ENCODE results near the gene CLASP1. TPM values are rescaled to one million over a fixed set of nuclear protein-coding genes. Genes with fewer than 3 reads are reported as not detected.

The CLASP1 gene
- total and polyA plus RNA-seq, 12 donors = 10.1 to 90.6 (median 71.7) TPM

GRCh38 chr2:121409388-121409787 lies 239.9 kb downstream of the CLASP1 start:
- ATAC-seq = peak in 2 of 8 donors; percentile 34 to 37
- intact Hi-C loops (cut with DNase I) = loop anchor here in 6 of 10 donors (5.0 to 10.0 kb wide), 7 partner anchors 45 to 315 kb away; no protein-coding TSS in a partner anchor
- H3K27ac ChIP-seq = no peak overlapping the region
- H3K9me3 ChIP-seq = no peaks in the 10 kb centered on the region
- no peak overlapping the region for H3K4me3 ChIP-seq
- H3K36me3 ChIP-seq = peaks cover 0 to 100% (median 29%) of the 10 kb centered on the region in 9 donors
- WGBS, 2 donors = 75 to 88% methylated on average over 2 of the region's 2 CpGs
- no peak for DNase-seq
- H3K4me1 ChIP-seq = no peaks in the 10 kb centered on the region
- H3K27me3 ChIP-seq = no peaks in the 10 kb centered on the region
- TF ChIP-seq CTCF (IDR thresholded peaks at IDR 0.05) = no peak

- H3K9me3 ChIP-seq = no peaks in the 10 kb centered on the region
- no peaks in the 10 kb centered on the region for H3K27me3 ChIP-seq
- H3K27ac ChIP-seq = no peak overlapping the region
- DNase-seq (no peak), ATAC-seq (no peak)
- intact Hi-C loops (cut with DNase I) = loop anchor here in 6 of 10 donors (5.0 to 10.0 kb wide), 7 partner anchors 46 to 316 kb away; no protein-coding TSS in a partner anchor
- no peak overlapping the region for H3K4me3 ChIP-seq
- TF ChIP-seq CTCF (IDR thresholded peaks at IDR 0.05) = no peak
- 92 to 93% methylated on average over 3 of the region's 3 CpGs for WGBS, 2 donors
- peaks cover 0 to 100% (median 29%) of the 10 kb centered on the region in 9 donors for H3K36me3 ChIP-seq
- no peaks in the 10 kb centered on the region for H3K4me1 ChIP-seq
Measured at GRCh38 chr2:121408641-121409040, 240.6 kb downstream of the CLASP1 start.

GRCh38 chr2:121405233-121405632 lies 244.0 kb downstream of the CLASP1 start:
- Histone ChIP-seq H3K27me3 (no peaks in the 10 kb centered on the region), H3K4me3 (no peak overlapping the region), H3K4me1 (no peaks in the 10 kb centered on the region), H3K9me3 (no peaks in the 10 kb centered on the region), H3K27ac (no peak overlapping the region), H3K36me3 (peaks cover 0 to 100% (median 41%) of the 10 kb centered on the region in 9 donors)
- DNase-seq = no peak
- intact Hi-C loops (cut with DNase I) = loop anchor here in 6 of 10 donors (5.0 to 10.0 kb wide), 7 partner anchors 50 to 320 kb away; no protein-coding TSS in a partner anchor
- WGBS, 2 donors = 88 to 90% methylated on average over 6 of the region's 6 CpGs
- no peak for TF ChIP-seq CTCF (IDR thresholded peaks at IDR 0.05)
- ATAC-seq = no peak

GRCh38 chr2:121400201-121400600 lies 249.1 kb downstream of the CLASP1 start:
- Histone ChIP-seq H3K9me3 (no peaks in the 10 kb centered on the region), H3K36me3 (peaks cover 0 to 99% (median 44%) of the 10 kb centered on the region in 9 donors), H3K4me3 (no peak overlapping the region), H3K27ac (no peak overlapping the region), H3K4me1 (no peaks in the 10 kb centered on the region), H3K27me3 (no peaks in the 10 kb centered on the region)
- 86 to 90% methylated on average over 5 of the region's 5 CpGs for WGBS, 2 donors
- TF ChIP-seq CTCF (IDR thresholded peaks at IDR 0.05) = no peak
- ATAC-seq (no peak), DNase-seq (no peak)
- intact Hi-C loops (cut with DNase I) = loop anchor here in 7 of 10 donors (5.0 to 10.0 kb wide), 8 partner anchors 55 to 325 kb away; no protein-coding TSS in a partner anchor
